ENCODE results near the gene NDST1. TPM values are rescaled to one million over a fixed set of nuclear protein-coding genes. Genes with fewer than 3 reads are reported as not detected.

Gene NDST1
- polyA plus RNA-seq, 1 experiment = 89.7 TPM

GRCh38 chr5:150539206-150539605 lies 31.3 kb downstream of the NDST1 start:
- peaks cover 51% of the 10 kb centered on the region for H3K36me3 ChIP-seq (ENCODE audit: control insufficient read depth, insufficient read depth, low read length)
- TF ChIP-seq CTCF (IDR thresholded peaks at IDR 0.05; ENCODE audit: insufficient read depth, low read depth, low read length) = no peak
- no peaks in the 10 kb centered on the region for H3K27me3 ChIP-seq (ENCODE audit: control insufficient read depth, insufficient read depth, low read length)
- ChIA-PET CTCF (interaction anchor here (1.0 to 2.2 kb wide), 4 partner anchors 9 to 80 kb away, joined by 3 to 7 read pairs (median 5); no protein-coding TSS in a partner anchor), POLR2A (no interaction called here)
- H3K4me3 ChIP-seq (ENCODE audit: low read depth, low read length) = no peak overlapping the region
- DNase-seq (ENCODE audit: low read depth) = no peak

- no peak overlapping the region for H3K4me3 ChIP-seq (ENCODE audit: low read depth, low read length)
- CTCF ChIA-PET = interaction anchor here (1.0 to 2.2 kb wide), 2 partner anchors 14 to 20 kb away, joined by 4 to 6 read pairs; no protein-coding TSS in a partner anchor
- POLR2A ChIA-PET = no interaction called here
Measured at GRCh38 chr5:150540042-150540441, 32.1 kb downstream of the NDST1 start.

GRCh38 chr5:150540615-150541396 lies 32.9 kb downstream of the NDST1 start:
- DNase-seq (ENCODE audit: low read depth) = peak; percentile 52
- no peak overlapping the region for H3K4me3 ChIP-seq (ENCODE audit: low read depth, low read length)
- H3K27me3 ChIP-seq (ENCODE audit: control insufficient read depth, insufficient read depth, low read length) = no peaks in the 10 kb centered on the region
- ChIA-PET POLR2A (no interaction called here), CTCF (interaction anchor here (0.8 to 2.7 kb wide), 7 partner anchors 8 to 90 kb away, joined by 3 to 24 read pairs (median 5); no protein-coding TSS in a partner anchor)
- no peak for TF ChIP-seq CTCF (IDR thresholded peaks at IDR 0.05; ENCODE audit: insufficient read depth, low read depth, low read length)
- H3K36me3 ChIP-seq (ENCODE audit: control insufficient read depth, insufficient read depth, low read length) = peaks cover 51% of the 10 kb centered on the region

More at GRCh38 chr5:150540042-150540441, 32.1 kb downstream of the NDST1 start:
- TF ChIP-seq CTCF (IDR thresholded peaks at IDR 0.05; ENCODE audit: insufficient read depth, low read depth, low read length) = no peak
- peaks cover 50% of the 10 kb centered on the region for H3K36me3 ChIP-seq (ENCODE audit: control insufficient read depth, insufficient read depth, low read length)
- DNase-seq (ENCODE audit: low read depth) = no peak
- no peaks in the 10 kb centered on the region for H3K27me3 ChIP-seq (ENCODE audit: control insufficient read depth, insufficient read depth, low read length)

- Histone ChIP-seq H3K4me3 (ENCODE audit: low read depth, low read length) (no peak overlapping the region), H3K36me3 (ENCODE audit: control insufficient read depth, insufficient read depth, low read length) (peaks cover 49% of the 10 kb centered on the region), H3K27me3 (ENCODE audit: control insufficient read depth, insufficient read depth, low read length) (no peaks in the 10 kb centered on the region)
- CTCF ChIA-PET = interaction anchor here (0.8 to 2.7 kb wide), 8 partner anchors 9 to 91 kb away, joined by 3 to 24 read pairs (median 4); no protein-coding TSS in a partner anchor
- DNase-seq (ENCODE audit: low read depth) = no peak
- POLR2A ChIA-PET = no interaction called here
- no peak for TF ChIP-seq CTCF (IDR thresholded peaks at IDR 0.05; ENCODE audit: insufficient read depth, low read depth, low read length)
Measured at GRCh38 chr5:150541397-150541675, 33.4 kb downstream of the NDST1 start.

GRCh38 chr5:150541895-150542294 lies 34.0 kb downstream of the NDST1 start:
- peaks cover 49% of the 10 kb centered on the region for H3K36me3 ChIP-seq (ENCODE audit: control insufficient read depth, insufficient read depth, low read length)
- CTCF ChIA-PET = interaction anchor here (0.8 to 2.7 kb wide), 5 partner anchors 9 to 83 kb away, joined by 3 to 24 read pairs (median 3); no protein-coding TSS in a partner anchor
- TF ChIP-seq CTCF (IDR thresholded peaks at IDR 0.05; ENCODE audit: insufficient read depth, low read depth, low read length) = no peak
- H3K4me3 ChIP-seq (ENCODE audit: low read depth, low read length) = no peak overlapping the region
- no peaks in the 10 kb centered on the region for H3K27me3 ChIP-seq (ENCODE audit: control insufficient read depth, insufficient read depth, low read length)
- POLR2A ChIA-PET = no interaction called here
- no peak for DNase-seq (ENCODE audit: low read depth)

Data from BJ (cell line).